CD4-positive, alpha-beta T cell (primary cell): ENCODE results near the gene SERPINB6. TPM values are rescaled to one million over a fixed set of nuclear protein-coding genes. Genes with fewer than 3 reads are reported as not detected.

Experiments used
- ATAC-seq: fragments of 200-7000 bp; cut with Tn5 transposase; one replicate; pipeline ENCODE4 v1.10.0; 2022; ENCODE audit warnings: mild to moderate bottlenecking; ENCODE audit not compliant: poor library complexity
- CTCF ChIA-PET: fragments of 350-600 bp; sonication (Branson Sonifier 250); formaldehyde crosslinking; loops from one replicate; lab custom pipeline; 2021; ENCODE audit warnings: antibody characterized with exemption, inconsistent platforms; lab: Charles Lee
- POLR2A ChIA-PET: fragments of 350-600 bp; sonication (Branson Sonifier 250); formaldehyde crosslinking; loops from one replicate; lab custom pipeline; 2021; ENCODE audit warnings: antibody characterized with exemption, inconsistent platforms; lab: Charles Lee
- DNase-seq, 14 experiments: peaks; one replicate each; pipeline ENCODE4 v3.0.0-alpha.2; 2013 to 2020; ENCODE audit warnings: mixed read lengths in 2 of 14
- H3K27ac ChIP-seq, 2 donors: one replicate each; pipeline versions ENCODE4 v1.5.1 to v1.7.0; 2013; ENCODE audit warnings: low read length in 2 of 2, low read depth in 1 of 2, mild to moderate bottlenecking in 1 of 2
- H3K27me3 ChIP-seq, 2 experiments: 1 replicate in 1 of 2; 2 replicates in 1 of 2; pipeline versions ENCODE4 v1.6.1 to v1.7.0; 2013; ENCODE audit warnings: low read length in 2 of 2, control low read depth in 1 of 2, mild to moderate bottlenecking in 1 of 2, moderate library complexity in 1 of 2; ENCODE audit not compliant: insufficient read depth in 2 of 2, control insufficient read depth in 1 of 2
- H3K36me3 ChIP-seq: one replicate; pipeline ENCODE4 v1.6.1; 2013; ENCODE audit warnings: low read length, control low read depth; ENCODE audit not compliant: insufficient read depth
- H3K4me1 ChIP-seq: one replicate; pipeline ENCODE4 v1.6.1; 2013; ENCODE audit warnings: low read length, control low read depth; ENCODE audit not compliant: insufficient read depth
- H3K4me3 ChIP-seq: one replicate; pipeline ENCODE4 v1.5.1; 2013; ENCODE audit warnings: mild to moderate bottlenecking, low read length, moderate library complexity
- H3K9me3 ChIP-seq, 2 experiments: 1 replicate in 1 of 2; 2 replicates in 1 of 2; pipeline versions ENCODE4 v1.6.1 to v1.7.0; 2013; ENCODE audit warnings: low read length in 2 of 2, mild to moderate bottlenecking in 2 of 2, control low read depth in 1 of 2, moderate library complexity in 1 of 2; ENCODE audit not compliant: control insufficient read depth in 1 of 2, insufficient read depth in 1 of 2
- H3K27ac Mint-ChIP-seq: one replicate; pipeline ENCODE4 v1.8.0; 2020; ENCODE audit warnings: mixed read lengths
- H3K27me3 Mint-ChIP-seq: one replicate; pipeline ENCODE4 v1.8.0; 2021; ENCODE audit warnings: mixed read lengths
- H3K36me3 Mint-ChIP-seq: one replicate; pipeline ENCODE4 v1.8.0; 2021; ENCODE audit warnings: low read depth, mixed read lengths
- H3K4me1 Mint-ChIP-seq: one replicate; pipeline ENCODE4 v1.8.0; 2021; ENCODE audit warnings: low read depth, mixed read lengths
- H3K4me3 Mint-ChIP-seq: one replicate; pipeline ENCODE4 v1.8.0; 2020; ENCODE audit warnings: mild to moderate bottlenecking, mixed read lengths
- H3K9me3 Mint-ChIP-seq: one replicate; pipeline ENCODE4 v1.8.0; 2020; ENCODE audit warnings: mixed read lengths
- intact Hi-C, 2 experiments: fragments of 100-400 bp; cut with DNase I in 1 of 2; cut with micrococcal nuclease in 1 of 2; formaldehyde crosslinking; loops; one replicate each; pipeline versions ENCODE4 v1.15.1 to v1.9.0; 2023 to 2025; cut with DNase I, micrococcal nuclease
- total RNA-seq, 174 experiments: library from RNA in 2 of 174; stranded (reverse) in 2 of 174; gene quantifications; one replicate each; pipeline ENCODE4 v1.2.3 and lab custom pipeline; 2021 to 2026
- TF ChIP-seq, protein P1 (sequence below): fragments of 200-600 bp; IDR thresholded peaks from one replicate; pipeline ENCODE4 v1.8.0; 2022; ENCODE audit warnings: antibody characterized with exemption, mild to moderate bottlenecking

SERPINB6 gene
- total RNA-seq, 2 experiments from 2014 or later = 11.0 to 11.9 TPM

DNA sequence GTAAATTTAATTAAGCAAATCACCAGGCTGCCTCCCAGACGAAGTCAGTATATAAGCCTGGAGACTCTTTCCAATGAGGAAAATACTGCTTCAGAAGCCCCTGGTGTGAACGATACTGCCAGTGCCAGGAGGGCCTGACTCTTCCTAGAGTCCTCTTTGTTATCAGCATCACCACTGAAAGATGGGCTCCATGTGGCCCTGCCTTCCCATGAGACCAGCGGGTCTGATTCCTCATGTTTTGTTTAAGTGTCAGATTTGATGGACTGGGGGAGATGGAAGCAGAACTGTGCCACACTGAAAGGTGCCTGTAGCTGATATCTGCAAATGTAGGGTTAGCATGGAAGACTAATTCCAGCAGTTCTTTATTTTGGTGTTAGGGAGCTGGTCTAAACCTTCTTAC is 36.2 kb upstream of the SERPINB6 start:
- Mint-ChIP-seq H3K27ac (no peak overlapping the region), H3K36me3 (peaks cover 86% of the 10 kb centered on the region), H3K27me3 (no peaks in the 10 kb centered on the region), H3K9me3 (peaks cover 3% of the 10 kb centered on the region), H3K4me1 (peaks cover 7% of the 10 kb centered on the region), H3K4me3 (no peak overlapping the region)
- CTCF ChIA-PET = interaction anchor here (0.8 kb wide), 1 partner anchor 13 kb away, joined by 3 read pairs; no protein-coding TSS in a partner anchor
- POLR2A ChIA-PET = no interaction called here
- Histone ChIP-seq H3K4me3 (no peak overlapping the region), H3K4me1 (no peaks in the 10 kb centered on the region), H3K27me3 (no peaks in the 10 kb centered on the region), H3K27ac (no peak overlapping the region), H3K9me3 (peaks cover 5 to 16% of the 10 kb centered on the region in 2 experiments), H3K36me3 (peaks cover 46% of the 10 kb centered on the region)
- ATAC-seq = no peak
- TF ChIP-seq, protein P1, sequence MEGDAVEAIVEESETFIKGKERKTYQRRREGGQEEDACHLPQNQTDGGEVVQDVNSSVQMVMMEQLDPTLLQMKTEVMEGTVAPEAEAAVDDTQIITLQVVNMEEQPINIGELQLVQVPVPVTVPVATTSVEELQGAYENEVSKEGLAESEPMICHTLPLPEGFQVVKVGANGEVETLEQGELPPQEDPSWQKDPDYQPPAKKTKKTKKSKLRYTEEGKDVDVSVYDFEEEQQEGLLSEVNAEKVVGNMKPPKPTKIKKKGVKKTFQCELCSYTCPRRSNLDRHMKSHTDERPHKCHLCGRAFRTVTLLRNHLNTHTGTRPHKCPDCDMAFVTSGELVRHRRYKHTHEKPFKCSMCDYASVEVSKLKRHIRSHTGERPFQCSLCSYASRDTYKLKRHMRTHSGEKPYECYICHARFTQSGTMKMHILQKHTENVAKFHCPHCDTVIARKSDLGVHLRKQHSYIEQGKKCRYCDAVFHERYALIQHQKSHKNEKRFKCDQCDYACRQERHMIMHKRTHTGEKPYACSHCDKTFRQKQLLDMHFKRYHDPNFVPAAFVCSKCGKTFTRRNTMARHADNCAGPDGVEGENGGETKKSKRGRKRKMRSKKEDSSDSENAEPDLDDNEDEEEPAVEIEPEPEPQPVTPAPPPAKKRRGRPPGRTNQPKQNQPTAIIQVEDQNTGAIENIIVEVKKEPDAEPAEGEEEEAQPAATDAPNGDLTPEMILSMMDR = no peak
- no peak for DNase-seq
- intact Hi-C loops = loop anchor here in 1 of 2 experiments (2.0 kb wide), 1 partner anchor 37 kb away; no protein-coding TSS in a partner anchor

DNA sequence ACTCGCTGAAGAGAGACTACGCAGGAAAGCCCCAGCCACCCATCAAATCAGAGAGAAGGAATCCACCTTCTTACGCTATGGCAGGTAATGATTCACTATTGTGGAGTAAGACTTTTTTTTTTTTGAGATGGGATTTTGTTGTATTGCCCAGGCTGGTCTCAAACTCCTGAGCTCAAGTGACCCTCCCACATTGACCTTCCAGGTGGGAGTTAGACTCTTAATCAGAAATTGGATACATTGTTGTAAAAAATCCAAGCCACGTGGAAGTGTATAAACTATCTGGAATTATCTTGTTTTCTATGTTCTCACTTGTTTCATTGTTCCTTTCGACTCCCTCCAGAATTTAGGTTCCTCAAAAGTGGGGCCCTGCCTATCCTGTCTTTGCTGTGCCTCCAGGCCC is 35.1 kb upstream of the SERPINB6 start:
- intact Hi-C loops = loop anchor here in 1 of 2 experiments (2.0 kb wide), 1 partner anchor 38 kb away; no protein-coding TSS in a partner anchor
- Histone ChIP-seq H3K36me3 (peaks cover 37% of the 10 kb centered on the region), H3K27ac (no peak overlapping the region), H3K27me3 (no peaks in the 10 kb centered on the region), H3K4me1 (peaks cover 8% of the 10 kb centered on the region), H3K9me3 (peaks cover 0 to 7% of the 10 kb centered on the region in 2 experiments), H3K4me3 (no peak overlapping the region)
- Mint-ChIP-seq H3K4me3 (no peak overlapping the region), H3K9me3 (peaks cover under 1% of the 10 kb centered on the region), H3K27me3 (no peaks in the 10 kb centered on the region), H3K36me3 (peaks cover 84% of the 10 kb centered on the region), H3K4me1 (peaks cover 15% of the 10 kb centered on the region), H3K27ac (no peak overlapping the region)
- TF ChIP-seq, protein P1 = no peak
- DNase-seq (no peak), ATAC-seq (no peak)
- CTCF ChIA-PET = no interaction called here
- POLR2A ChIA-PET = no interaction called here

DNA sequence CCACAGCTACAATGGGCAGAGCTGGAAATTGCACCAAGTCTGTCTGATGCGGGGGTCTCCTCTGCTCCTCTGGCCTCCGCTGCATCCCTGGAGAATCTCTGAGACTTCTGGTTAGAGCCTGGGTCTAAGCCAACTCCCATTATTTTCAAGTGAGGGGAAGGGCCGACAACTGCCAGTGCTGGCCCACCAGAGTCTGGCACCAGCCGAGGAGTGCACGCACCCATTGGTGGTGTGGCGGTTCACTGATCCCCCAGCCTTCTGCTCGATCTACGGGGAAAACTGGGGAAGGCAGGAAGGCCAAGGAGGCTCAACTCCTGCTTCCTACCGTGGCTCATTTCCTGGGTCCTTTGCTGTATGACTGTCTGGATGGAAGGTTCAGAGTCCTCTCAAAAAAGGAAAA is 34.5 kb upstream of the SERPINB6 start:
- POLR2A ChIA-PET = no interaction called here
- H3K27ac ChIP-seq = no peak overlapping the region
- peaks cover 35% of the 10 kb centered on the region for H3K36me3 ChIP-seq
- TF ChIP-seq, protein P1 = no peak
- H3K4me1 Mint-ChIP-seq = peaks cover 20% of the 10 kb centered on the region
- H3K9me3 Mint-ChIP-seq = no peaks in the 10 kb centered on the region
- no peak overlapping the region for H3K27ac Mint-ChIP-seq
- ATAC-seq = no peak
- H3K4me3 Mint-ChIP-seq = no peak overlapping the region
- peaks cover 78% of the 10 kb centered on the region for H3K36me3 Mint-ChIP-seq
- H3K4me3 ChIP-seq = no peak overlapping the region
- peaks cover 0 to under 1% of the 10 kb centered on the region in 2 experiments for H3K9me3 ChIP-seq
- CTCF ChIA-PET = no interaction called here
- H3K4me1 ChIP-seq = peaks cover 13% of the 10 kb centered on the region
- intact Hi-C loops = loop anchor here in 1 of 2 experiments (2.0 kb wide), 1 partner anchor 39 kb away; no protein-coding TSS in a partner anchor
- no peaks in the 10 kb centered on the region for H3K27me3 Mint-ChIP-seq
- no peaks in the 10 kb centered on the region for H3K27me3 ChIP-seq
- DNase-seq = no peak
